Islet of Langerhans (tissue), 1 donor: Measurements from ENCODE around the gene TRPM3.
A peak's percentile ranks its signal among the peaks of the same experiment; 100 is the strongest.

Experiments
- FAIRE-seq: peaks from one replicate; lab custom pipeline; 2011; peaks lifted over from hg19 to GRCh38; lab: Jason Lieb, UNC

Gene TRPM3

DNA sequence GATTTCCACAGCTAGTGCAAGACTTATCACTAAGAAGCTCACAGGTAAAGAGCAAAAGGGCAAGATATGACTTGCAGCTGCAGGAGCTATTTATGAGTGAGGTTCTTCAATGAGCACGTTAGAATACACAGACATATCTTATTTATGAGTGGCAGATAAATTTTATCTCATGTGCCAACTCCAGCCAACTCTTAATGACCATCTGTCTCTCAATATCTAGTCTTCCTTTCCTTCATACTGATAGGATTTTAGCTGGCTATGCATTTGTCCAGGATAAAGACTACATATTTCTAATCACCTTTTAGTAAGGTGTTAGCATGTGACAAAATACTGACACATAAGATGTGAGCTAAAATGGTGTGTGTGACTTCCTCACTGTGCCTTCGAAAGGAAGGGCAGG, 304.5 kb downstream of the TRPM3 start:
- no peak for FAIRE-seq

DNA sequence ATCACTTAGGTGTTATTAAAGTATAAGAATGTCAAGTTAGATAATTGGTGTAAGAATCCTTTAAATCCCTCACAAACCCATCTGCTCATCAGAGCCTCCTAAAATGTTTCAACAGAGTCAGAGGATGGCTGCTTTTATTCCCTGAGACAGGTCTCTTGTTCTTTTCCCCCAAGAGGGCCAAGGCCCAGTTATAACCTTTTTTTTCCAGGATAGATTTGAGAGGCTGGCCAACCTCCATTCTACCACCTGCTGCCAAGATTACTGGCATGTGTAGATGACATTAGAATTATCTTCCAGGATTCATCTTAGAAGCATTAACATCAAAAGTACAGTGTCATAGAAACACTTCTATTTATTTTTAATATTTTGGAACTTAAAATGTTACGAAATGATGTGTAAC, 305.1 kb downstream of the TRPM3 start:
- no peak for FAIRE-seq

DNA sequence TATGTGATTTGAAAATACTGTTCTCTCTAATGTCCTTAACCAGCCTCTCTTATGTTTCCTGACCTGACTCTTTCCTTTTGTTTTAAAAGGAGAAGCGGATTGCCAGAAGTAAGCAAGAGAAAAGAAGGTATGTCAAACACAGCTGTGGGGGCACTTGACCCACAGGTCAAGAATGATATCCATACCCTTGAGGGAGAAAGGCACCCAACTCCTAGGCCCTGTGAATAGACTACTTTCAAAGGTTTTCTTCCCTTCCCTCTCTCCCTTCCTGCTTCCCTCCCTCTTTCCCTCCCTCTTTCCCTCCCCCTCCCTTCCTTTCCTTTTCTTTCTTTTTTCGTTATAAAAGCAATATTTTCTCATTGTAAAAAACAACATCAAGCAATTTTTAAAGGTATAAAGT, 306.8 kb downstream of the TRPM3 start:
- no peak for FAIRE-seq

DNA sequence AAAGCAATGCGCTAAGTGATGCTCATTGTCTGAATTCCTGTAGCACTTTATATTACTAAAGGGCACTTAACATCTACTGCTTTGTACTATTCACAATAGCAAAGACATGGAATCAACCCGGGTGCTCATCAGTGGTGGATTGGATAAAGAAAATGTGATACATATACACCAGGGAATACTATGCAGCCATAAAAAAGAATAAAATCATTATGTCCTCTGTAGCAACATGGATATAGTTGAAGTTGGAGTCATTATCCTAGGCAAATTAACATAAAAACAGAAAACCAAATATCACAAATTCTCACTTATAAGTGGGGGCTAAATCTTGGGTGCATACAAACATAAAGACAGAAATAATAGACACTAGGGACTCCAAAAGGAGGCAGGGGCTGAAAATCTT, 308.3 kb downstream of the TRPM3 start:
- FAIRE-seq, result no peak

DNA sequence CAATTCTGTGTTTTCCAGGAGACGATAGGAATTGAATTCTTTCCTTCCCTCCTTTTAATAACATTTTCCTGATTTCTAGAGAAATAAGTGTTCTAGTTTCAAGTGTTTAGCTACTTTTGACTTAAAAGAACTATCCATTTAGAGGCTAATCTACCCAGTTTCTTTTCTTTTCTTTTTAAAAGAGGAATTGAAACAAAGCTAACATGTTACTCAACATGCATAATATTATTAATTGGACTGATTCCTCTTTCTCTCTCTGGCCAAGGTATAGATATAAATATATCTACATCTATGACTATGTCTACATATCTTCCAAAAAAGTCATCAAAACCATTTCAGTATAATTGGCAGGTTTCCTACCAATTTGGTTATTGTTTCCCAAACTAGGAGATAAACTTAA, 309.8 kb downstream of the TRPM3 start:
- no peak for FAIRE-seq

DNA sequence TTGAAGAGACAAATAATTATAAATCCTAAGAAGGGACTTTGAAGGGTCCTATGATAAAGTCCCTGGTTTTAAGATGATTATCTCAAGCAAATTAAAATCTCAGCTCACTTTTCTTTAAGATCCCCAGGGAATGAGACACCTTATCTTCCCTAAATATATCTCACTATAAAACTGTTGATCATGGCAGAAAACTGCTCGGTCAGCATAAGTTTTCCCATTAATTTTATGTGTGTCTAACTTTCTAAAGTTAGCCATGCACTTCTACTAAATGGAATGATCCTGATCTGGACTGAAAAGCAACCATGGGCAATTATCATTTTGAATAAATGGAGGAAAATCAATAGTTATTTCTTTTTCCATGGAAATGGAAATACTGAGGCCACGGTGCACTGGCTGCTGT, 314.5 kb downstream of the TRPM3 start:
- no peak for FAIRE-seq

DNA sequence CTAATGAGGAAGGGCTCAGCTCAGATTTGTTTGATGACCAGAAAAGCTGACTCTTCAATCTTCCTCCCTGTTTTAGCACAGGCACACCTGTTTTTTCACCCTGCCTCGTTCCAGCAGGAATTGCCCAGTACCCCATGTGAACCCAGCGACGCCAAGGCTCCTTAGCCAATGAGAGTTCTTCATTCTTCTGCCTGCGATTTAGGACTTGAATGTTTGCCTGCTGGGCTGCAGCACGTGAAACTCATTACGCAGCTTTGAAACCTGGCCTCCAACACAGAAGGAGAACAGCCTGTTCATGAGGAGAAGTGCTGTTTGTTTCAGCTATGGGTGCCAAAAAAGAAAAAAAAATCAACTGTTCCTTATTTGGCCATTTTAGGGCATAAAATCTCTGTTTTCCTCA, 315.5 kb downstream of the TRPM3 start:
- peak; percentile 68 for FAIRE-seq

DNA sequence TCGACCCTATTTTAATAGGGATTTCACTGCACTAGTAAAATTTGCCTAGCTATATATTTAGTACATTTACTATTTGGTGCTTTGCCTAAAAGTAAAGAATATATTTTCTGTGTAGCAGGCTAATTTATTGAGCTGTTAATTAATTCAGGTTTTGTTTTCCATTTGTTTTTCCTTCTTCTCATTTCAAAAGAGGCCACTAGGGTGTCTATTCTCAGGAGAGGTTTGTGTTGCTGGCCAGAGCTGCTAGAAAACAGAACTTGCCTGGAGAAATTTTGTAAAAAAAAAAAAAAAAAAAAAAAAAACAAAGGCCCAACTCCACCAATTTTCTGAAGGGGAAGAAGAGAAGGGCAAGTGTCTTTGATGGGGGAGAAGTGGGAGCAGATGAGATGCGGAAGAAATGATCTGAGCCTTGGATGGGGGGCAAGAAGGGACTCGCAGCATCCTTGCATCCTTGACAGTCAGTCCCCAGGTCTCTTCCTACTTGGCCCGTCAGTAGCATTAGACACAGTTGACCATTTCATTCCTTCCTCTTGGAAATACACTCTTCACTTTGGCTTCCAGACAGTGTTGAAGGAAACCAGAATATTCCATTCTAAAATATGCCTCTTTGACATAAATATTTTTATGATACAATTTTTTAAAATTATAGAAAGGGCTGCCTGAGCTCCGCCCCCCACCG, 318.5 kb downstream of the TRPM3 start:
- FAIRE-seq, result no peak

DNA sequence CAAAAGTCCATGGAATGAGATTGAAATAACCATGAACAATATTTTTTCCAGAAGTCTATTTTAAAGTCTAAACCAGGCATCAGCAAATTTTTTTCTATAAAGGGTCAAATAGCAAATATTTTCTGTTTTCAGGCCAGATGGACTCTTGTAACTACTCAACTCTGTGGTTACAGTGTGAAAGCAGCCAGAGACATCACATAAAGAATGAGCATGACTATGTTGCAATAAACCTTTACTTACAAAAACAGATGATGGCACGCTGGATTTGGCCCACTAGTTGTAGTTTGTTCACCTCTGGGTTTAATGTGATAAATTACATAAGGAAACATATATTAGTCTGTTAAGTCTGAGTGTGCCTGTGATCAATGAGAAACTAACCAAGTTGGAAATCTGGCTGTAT, 319.2 kb downstream of the TRPM3 start:
- FAIRE-seq, result no peak

DNA sequence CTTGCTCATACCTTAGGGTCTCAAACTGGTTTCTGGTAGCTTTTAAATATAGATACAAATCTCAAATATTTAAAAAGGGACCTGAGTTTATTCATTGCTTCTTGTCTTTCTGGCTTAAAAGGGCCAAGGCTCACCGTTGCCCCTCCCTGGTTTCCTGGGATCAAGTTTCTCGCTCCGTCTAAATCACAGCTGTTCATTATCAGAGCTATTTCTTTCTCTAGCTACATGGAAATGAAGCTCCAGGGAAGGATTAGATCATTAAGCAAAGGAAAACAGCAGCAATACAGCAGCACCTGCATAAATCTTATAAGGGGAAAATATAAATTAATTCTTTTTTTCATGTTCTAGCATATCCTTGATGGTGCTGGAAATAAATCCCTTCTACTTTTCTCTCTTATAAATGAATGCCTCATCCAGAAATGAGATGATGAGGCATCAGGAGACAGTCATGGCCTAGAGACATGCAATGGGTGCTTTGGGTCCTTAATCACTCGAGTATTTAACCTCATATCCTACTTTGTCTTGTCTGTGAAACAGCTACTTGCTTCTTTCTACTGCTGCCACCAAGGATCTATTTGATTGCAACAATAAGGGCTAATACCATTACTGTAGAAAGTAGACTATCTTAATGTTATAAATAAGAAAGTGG, 320.1 kb downstream of the TRPM3 start:
- FAIRE-seq, result peak; percentile 53

DNA sequence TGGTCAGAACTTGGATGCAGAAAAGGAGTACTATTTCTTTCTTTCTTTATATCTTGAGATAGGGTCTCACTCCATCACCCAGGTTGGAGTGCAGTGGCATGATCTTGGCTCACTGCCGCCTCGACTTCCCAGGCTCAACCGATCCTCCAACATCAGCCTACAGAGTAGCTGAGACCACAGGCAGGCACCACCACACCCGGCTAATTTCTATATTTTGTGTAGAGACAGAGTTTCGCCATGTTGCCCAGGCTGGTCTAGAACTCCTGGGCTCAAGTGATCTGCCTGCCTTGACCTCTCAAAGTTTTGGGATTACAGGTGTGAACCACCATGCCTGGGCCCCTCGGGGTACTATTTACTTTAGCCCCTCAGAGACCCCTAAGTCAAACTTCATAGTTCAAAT, 323.4 kb downstream of the TRPM3 start:
- FAIRE-seq, result no peak

DNA sequence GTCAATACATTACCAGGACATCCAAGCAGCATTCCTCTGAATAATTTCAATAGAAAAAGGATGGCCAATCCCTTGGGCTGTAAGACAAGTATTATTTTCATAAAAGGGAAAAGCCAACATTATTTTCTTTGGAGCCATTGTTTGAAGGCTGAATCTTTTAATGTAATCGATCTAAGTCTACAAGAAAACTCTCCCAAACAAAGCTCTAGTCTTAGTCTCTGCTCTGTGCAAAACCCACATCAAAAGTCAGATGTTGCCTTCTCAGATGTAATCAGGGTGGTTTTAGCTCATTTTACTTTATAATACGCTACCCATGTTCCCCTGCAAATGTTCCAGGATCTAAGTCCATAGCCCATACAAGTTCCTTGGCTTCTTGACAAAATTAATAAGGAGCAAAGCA, 325.6 kb downstream of the TRPM3 start:
- FAIRE-seq, result no peak

DNA sequence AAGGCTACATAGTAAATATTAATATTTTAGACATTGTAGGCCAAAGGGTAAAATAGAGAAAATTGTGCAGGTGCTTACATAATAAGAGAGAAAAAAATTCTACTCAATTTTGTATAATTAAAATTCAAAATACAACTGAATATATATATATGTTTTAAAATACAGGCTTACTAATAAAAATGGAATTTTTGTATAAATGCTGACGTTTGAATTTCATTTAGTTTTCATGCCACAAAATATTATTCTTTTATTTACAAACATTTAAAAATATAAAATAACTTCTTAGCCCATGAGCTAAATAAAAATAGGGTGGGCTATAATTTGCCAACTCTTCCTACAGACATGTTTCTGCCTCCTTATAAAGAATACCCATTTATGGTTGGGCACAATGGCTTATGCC, 328.6 kb downstream of the TRPM3 start:
- FAIRE-seq, result no peak

DNA sequence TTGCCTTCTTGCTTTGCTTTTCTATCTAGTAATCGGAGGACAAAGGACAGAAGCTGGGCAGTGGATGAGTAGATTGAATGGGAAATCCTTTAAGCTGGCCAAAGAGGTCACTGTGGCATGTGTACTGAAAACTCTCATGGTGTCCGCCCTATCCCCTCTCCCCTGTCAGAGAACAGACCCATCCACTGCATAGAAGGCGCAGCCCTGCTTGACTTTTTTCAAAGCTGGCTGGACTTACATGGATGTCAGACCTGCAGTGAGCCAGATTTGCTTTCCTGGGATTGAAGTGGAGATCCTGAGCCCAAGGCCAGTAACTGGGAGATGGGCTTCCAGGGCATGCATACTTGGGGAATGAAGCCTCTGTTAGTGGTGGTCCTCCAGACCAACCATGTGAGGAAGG, 329.5 kb downstream of the TRPM3 start:
- no peak for FAIRE-seq

DNA sequence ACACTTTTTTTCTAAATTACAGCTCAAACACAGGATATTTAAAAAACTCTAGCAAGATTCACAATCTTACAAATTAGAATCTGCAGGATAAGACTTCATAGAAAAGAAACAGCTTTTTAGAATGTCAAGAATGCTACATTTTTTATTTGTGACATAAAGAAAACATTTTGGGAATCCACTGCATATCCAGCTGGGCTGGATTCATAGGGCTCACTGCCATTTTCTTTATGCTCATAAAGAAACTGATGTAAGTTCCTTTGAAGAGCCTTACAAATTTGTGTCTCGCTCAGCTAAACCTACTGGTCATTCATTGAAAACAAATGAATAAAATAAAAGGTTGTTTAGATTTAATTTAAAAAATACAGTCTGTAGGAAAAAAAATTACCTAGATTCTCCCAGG, 332.3 kb downstream of the TRPM3 start:
- no peak for FAIRE-seq

DNA sequence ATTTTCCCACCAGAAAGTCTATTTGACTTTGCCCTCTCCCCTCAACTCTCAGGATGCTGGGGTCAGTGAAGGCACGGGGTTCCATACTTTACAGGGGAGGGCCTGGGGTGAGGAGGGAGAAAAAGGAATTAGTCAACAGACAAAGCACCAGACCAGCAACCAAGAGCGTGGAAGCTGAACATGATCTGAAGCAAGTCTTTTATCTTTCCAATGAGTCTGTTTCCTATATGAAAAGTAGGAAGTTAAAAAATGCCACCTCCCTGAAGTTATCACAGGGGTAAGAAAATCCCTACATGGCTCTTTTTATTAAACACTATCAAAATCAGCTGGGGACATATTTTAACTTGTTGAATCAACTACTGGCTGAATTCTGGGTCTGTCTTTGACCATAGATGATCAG, 337.0 kb downstream of the TRPM3 start:
- FAIRE-seq, result no peak

DNA sequence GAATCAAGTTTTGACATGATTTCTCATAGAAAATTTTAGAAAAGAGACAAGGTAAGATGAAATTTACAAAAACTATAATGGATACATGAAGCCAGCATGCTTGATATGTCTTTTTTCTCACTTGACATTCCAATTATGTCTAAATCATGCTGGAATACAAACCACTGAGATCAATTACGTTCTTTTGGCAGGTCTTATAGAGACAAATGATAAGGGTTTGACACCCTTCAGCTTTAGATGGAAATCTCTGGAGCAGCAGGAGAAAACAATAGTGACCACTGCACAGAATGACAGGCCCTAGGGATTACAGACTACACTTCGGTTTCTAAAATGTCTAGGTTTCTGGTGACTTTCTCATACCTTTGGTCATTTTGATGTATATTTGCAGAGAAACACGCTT, 342.9 kb downstream of the TRPM3 start:
- FAIRE-seq, result no peak

DNA sequence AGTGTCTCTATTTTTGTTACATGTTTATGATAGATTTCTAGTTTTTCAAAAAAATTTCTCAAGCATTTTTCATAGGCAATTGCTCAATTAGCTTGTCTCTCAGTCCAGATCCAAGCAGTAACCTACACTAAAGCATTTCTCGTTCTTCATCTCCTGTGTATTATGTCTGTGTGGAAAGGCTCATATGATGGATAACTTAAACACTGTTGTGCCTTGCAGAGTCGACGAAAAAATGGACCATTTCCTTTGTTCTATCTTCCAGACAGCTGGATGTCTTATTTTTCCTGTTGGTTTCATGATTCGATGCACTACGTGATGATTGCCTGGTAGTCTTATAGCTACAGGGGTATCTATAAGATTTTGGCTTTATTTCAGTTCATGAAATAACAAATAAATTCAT, 347.8 kb downstream of the TRPM3 start:
- FAIRE-seq, result no peak

DNA sequence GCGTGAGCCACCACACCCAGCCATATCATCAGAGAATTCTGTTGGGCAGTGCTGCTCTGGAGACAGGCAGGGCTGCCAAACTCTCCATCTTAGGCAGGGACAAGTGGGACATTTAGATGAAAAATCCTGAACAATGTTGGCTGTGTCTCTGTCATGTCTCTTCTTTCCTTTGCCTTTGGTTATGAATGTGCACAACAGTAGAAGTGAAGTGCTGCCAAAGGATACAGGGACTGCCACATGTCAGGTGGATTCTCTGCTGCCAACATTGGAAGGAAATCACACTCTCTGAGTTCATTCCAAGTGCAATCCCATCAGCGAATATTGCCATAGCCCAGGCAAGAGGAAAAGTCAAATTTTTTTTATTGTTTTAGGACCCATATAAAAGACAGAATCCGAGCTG, 348.8 kb downstream of the TRPM3 start:
- no peak for FAIRE-seq

DNA sequence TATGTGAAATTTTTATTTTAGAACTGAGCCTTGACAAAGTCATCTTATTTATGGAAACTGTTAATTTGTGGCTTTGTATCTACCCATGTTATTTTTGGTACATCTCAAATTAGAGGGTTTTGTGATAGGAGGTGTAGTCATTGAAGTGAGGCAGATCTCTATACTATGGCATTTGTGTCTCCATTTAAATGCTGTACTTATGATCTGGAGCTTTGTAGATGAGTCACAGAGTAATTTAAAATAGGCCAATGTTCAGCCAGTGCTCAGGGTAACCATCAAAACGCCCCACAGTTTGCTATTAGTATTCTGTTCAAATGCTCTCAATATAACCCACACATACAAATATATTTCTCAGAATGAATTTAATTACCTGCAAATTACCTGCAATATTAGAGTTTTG, 355.5 kb downstream of the TRPM3 start:
- FAIRE-seq, result peak; percentile 41

DNA sequence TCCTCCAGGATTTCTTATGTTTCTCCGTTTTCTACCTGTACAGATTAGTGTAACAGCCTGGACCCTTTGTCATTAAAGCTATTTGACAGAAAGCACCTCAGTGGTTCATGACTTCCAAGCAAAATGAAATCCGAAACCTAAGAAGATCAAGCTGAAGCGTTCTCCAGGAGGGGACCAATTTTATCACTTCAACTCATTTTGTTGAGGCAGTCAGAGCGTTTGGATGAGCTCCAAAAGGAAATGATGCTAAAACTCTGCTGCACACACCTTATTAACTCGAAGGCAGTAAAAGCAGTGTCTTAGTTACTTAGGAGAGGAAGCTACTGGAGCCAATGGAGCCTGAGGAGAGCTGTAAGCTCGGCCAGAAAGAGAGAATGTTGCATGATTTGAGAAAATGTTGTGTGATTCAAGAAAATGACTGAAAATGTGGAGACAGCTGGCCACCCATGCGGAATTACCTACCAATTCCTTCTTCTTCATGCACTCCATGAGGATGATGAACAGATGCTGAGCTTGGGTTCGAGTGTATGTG, 360.2 kb downstream of the TRPM3 start:
- no peak for FAIRE-seq

DNA sequence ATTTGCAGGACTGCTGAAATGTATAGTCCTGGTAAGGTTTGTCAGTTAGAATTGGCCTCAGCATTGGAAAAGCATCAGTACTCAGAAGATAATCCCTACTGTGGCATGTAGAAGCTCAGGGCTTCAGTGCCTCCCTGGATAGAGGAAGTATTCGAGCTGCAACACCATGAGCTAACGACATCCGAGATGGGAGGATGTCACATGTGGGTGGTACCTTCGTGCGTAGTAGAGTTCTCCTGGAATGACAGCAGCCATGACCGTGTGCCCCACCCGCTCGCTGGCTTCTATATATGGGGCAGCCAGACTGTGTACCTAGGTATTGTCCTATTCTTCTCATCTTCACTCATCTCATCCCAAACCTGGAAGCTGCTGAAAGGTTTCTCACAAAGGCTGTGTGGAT, 361.2 kb downstream of the TRPM3 start:
- FAIRE-seq, result no peak

DNA sequence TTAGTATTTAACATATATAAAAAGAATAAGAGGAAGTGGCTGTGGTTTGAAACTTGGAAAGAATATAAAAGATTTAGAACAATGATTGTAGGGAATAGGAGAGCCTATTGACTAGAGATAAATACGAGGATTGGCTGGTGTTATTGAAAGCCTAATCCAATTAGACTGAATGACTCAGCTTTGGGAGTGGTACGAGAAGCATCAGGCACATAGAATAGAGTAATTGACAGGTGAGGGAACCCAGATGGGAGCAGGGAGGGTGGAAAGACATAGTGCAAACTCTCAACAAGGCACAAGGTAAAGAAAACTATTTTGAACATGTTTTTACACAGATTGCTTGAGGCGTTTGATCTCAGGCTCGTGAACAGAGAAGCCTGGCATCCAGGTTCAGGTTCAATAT, 368.1 kb downstream of the TRPM3 start:
- no peak for FAIRE-seq

DNA sequence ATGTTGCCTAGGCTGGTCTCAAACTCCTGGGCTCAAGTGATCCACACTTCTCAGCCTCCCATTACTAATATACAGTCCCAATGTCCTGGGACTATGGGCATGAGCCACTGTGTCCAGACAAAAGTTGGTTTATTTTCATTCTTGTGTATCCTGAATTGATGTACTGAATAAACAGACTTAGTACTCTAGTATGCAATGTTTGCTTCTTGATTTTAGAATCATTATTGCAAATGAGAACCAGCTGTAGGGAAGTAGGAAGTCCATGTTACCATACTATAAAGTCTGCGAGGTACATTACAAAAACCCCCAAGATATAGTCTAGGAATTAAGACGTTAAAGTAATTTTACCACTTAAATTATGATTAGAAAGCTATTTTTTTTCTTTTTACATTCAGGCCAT, 372.4 kb downstream of the TRPM3 start:
- FAIRE-seq, result no peak
